NT2/D1 (cell line): ENCODE measurements around the gene RBKS.

Experiments
- SUZ12 ChIP-seq: IDR thresholded peaks from 2 replicates; pipeline ENCODE4 v1.6.1; 2011; ENCODE audit not compliant: insufficient read length, insufficient read depth; ENCODE audit errors: extremely low read depth
- ZNF274 ChIP-seq: IDR thresholded peaks from 2 replicates; pipeline ENCODE4 v1.6.1; 2011; ENCODE audit warnings: mild to moderate bottlenecking, low read depth, low read length

GRCh38 chr2:27771202-27771547 lies 119.0 kb downstream of the RBKS start:
- TF ChIP-seq SUZ12 (no peak), ZNF274 (no peak)
